Transverse colon (tissue), 4 donors: ENCODE data around the gene THOP1. TPM values are rescaled to one million over a fixed set of nuclear protein-coding genes. Genes with fewer than 3 reads are reported as not detected.

Experiments
- DNase-seq: peaks from one replicate; pipeline ENCODE4 v3.0.0-alpha.2; 2019
- H3K27ac ChIP-seq, 4 donors: fragments of 200-600 bp; sonication (generic); 2 replicates each; pipeline ENCODE4 v1.5.1; 2016 to 2018; ENCODE audit warnings: inconsistent platforms in 4 of 4
- H3K27me3 ChIP-seq: fragments of 200-600 bp; sonication (generic); 2 replicates; pipeline ENCODE4 v1.5.1; 2017; ENCODE audit warnings: inconsistent platforms
- H3K36me3 ChIP-seq, 4 donors: fragments of 200-600 bp; sonication (generic); 2 replicates each; pipeline ENCODE4 v1.5.1; 2017 to 2019; ENCODE audit warnings: inconsistent platforms in 4 of 4
- H3K4me1 ChIP-seq, 4 donors: fragments of 200-600 bp; sonication (generic); 2 replicates each; pipeline ENCODE4 v1.5.1; 2017 to 2020; ENCODE audit warnings: inconsistent platforms in 4 of 4
- H3K4me3 ChIP-seq, 4 donors: fragments of 200-600 bp; sonication (generic); 1 replicate in 1 of 4; 2 replicates in 3 of 4; pipeline versions ENCODE4 v1.5.1 to v1.6.1; 2017 to 2019; ENCODE audit warnings: inconsistent platforms in 4 of 4
- H3K9me3 ChIP-seq, 2 donors: fragments of 200-600 bp; sonication (generic); 2 replicates each; pipeline ENCODE4 v1.5.1; 2017 to 2019; ENCODE audit warnings: inconsistent platforms in 2 of 2
- CTCF ChIP-seq, 5 experiments: fragments of 200-600 bp in 3 of 5; fragments of 450-650 bp in 2 of 5; sonication (generic) in 3 of 5; IDR thresholded peaks; 1 replicate in 2 of 5; 2 replicates in 3 of 5; pipeline ENCODE4 v1.5.1; 2016 to 2017; ENCODE audit warnings: antibody characterized with exemption in 5 of 5, inconsistent platforms in 3 of 5, mild to moderate bottlenecking in 2 of 5, moderate library complexity in 1 of 5
- EP300 ChIP-seq: sonication (generic); formaldehyde crosslinking; IDR thresholded peaks from one replicate; pipeline ENCODE4 v1.6.1; 2017; ENCODE audit warnings: antibody characterized with exemption, low read depth
- POLR2A ChIP-seq: fragments of 450-650 bp; IDR thresholded peaks from one replicate; pipeline ENCODE4 v1.6.1; 2016; ENCODE audit warnings: antibody characterized with exemption, mild to moderate bottlenecking, moderate library complexity
- POLR2AphosphoS5 ChIP-seq, 3 donors: sonication (generic); formaldehyde crosslinking; IDR thresholded peaks; one replicate each; pipeline ENCODE4 v1.6.1; 2016; ENCODE audit warnings: antibody characterized with exemption in 3 of 3
- WGBS, 2 donors: methylation state at CpG; one replicate each; pipeline ENCODE4 v1.1.5; 2018; ENCODE audit warnings: low coverage in 1 of 2; 5-methylcytosine and 5-hydroxymethylcytosine counted together
- in situ Hi-C, 4 donors: fragments of 200-750 bp; cut with MboI; loops; one replicate each; pipeline versions ENCODE4 v1.15.0 to v1.15.1; 2017; ENCODE audit warnings: low sequenced_read_pairs in 3 of 4, low pct_ligation_motif_present in 1 of 4, low pct_unique_long_range_greater_than_20kb in 1 of 4
- intact Hi-C: fragments of 100-400 bp; cut with DNase I; formaldehyde crosslinking; loops from one replicate; pipeline ENCODE4 v1.15.1; 2023; ENCODE audit warnings: low total_unique reads
- total RNA-seq, 4 donors: library from RNA; depleted of rRNA; stranded (reverse); fragments of >200 nt; gene quantifications; one replicate each; pipeline ENCODE4 v1.1.0, GENCODE V29; 2016

THOP1 gene
- total RNA-seq, 4 donors from 2014 or later, result 32.9 to 149 (median 42.0) TPM

GRCh38 chr19:2768365-2769132, 16.8 kb upstream of the THOP1 start:
- H3K27me3 ChIP-seq, result no peaks in the 10 kb centered on the region
- peaks cover 0 to 32% (median 15%) of the 10 kb centered on the region in 4 donors for H3K36me3 ChIP-seq
- no peak overlapping the region for H3K27ac ChIP-seq
- H3K4me3 ChIP-seq, result no peak overlapping the region
- H3K4me1 ChIP-seq, result peaks cover 0 to 9% (median 6%) of the 10 kb centered on the region in 4 donors
- TF ChIP-seq POLR2A, result no peak
- TF ChIP-seq CTCF (IDR thresholded peaks at IDR 0.05), result no peak
- TF ChIP-seq EP300, result no peak
- no peak for TF ChIP-seq POLR2AphosphoS5 (IDR thresholded peaks at IDR 0.05)
- WGBS, 2 donors, result 85 to 94% methylated on average over 5 to 19 of the region's 29 CpGs
- in situ Hi-C loops, result no loop called here
- H3K9me3 ChIP-seq, result no peaks in the 10 kb centered on the region
- intact Hi-C loops, result no loop called here
- no peak for DNase-seq

GRCh38 chr19:2769218-2769617, 16.1 kb upstream of the THOP1 start:
- no peak for DNase-seq
- H3K4me1 ChIP-seq, result peaks cover 0 to 10% (median 6%) of the 10 kb centered on the region in 4 donors
- WGBS, 2 donors, result 95 to 96% methylated on average over 4 to 6 of the region's 8 CpGs
- no peak for TF ChIP-seq POLR2AphosphoS5 (IDR thresholded peaks at IDR 0.05)
- TF ChIP-seq POLR2A, result no peak
- no peak for TF ChIP-seq EP300
- no peak for TF ChIP-seq CTCF (IDR thresholded peaks at IDR 0.05)
- intact Hi-C loops, result no loop called here
- H3K4me3 ChIP-seq, result no peak overlapping the region
- H3K9me3 ChIP-seq, result no peaks in the 10 kb centered on the region
- in situ Hi-C loops, result no loop called here
- H3K36me3 ChIP-seq, result peaks cover 0 to 31% (median 14%) of the 10 kb centered on the region in 4 donors
- no peaks in the 10 kb centered on the region for H3K27me3 ChIP-seq
- peak overlapping the region in 2 of 4 donors; percentile 0 to 2 for H3K27ac ChIP-seq

- in situ Hi-C loops, result no loop called here
- H3K4me3 ChIP-seq, result no peak overlapping the region
- peak overlapping the region; percentile 58 to 74 (median 68) for H3K27ac ChIP-seq
- no peaks in the 10 kb centered on the region for H3K9me3 ChIP-seq
- H3K4me1 ChIP-seq, result peaks cover 0 to 22% (median 8%) of the 10 kb centered on the region in 4 donors
- H3K36me3 ChIP-seq, result peaks cover 0 to 20% (median 8%) of the 10 kb centered on the region in 4 donors
- 60 to 81% methylated on average over 1 to 36 of the region's 40 CpGs for WGBS, 2 donors
- TF ChIP-seq POLR2AphosphoS5 (IDR thresholded peaks at IDR 0.05) (peak in 2 of 3 donors; percentile 44 to 52), CTCF (IDR thresholded peaks at IDR 0.05) (no peak)
- H3K27me3 ChIP-seq, result no peaks in the 10 kb centered on the region
- intact Hi-C loops, result no loop called here
- peak; percentile 51 for DNase-seq
Measured at GRCh38 chr19:2770055-2771013, 15.0 kb upstream of the THOP1 start.
